HG03565 (cell line): ENCODE data around the gene ME3.

ENCODE experiments used
- ATAC-seq: cut with Tn5 transposase; IDR thresholded peaks from one replicate; pipeline ENCODE4 v1.9.1; 2021; ENCODE audit warnings: mild to moderate bottlenecking, moderate library complexity; ENCODE audit not compliant: unreplicated experiment

Gene ME3

DNA sequence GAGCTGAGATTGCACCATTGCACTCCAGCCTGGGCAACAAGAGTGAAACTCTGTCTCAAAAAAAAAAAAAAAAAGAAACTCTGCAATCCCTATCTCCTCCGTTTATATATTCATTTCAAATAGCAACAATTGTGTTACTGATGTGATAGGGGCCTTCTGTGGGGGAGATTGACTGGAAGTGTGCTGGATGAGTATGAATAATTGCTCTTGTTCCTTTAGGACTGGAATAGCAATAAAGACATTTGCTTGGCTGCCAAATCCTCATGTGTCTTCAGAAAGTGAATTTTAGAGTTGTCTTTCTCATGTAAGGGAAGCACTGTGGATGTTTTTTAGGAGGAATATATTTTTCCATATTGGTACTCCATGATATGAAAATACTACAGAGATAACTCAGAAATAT lies 21.1 kb upstream of the ME3 start:
- no peak for ATAC-seq

DNA sequence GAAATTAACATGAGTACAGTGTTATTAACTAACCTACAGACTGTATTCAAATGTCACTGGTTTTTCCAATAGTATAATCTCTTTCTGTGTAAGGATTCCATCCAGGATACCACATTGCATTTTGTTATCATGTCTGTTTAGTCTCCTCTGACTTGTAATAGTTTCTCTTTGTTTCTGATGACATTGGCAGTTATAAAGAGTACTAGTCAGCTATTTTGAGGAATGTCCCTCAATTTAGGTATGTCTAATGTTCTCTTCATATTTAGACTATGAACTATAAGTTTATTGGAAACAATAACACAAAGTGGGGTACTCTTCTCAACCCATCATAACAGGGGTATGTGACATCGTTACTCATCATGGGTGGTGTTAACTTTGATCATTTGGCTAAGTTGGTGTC lies 20.3 kb upstream of the ME3 start:
- ATAC-seq, result no peak

DNA sequence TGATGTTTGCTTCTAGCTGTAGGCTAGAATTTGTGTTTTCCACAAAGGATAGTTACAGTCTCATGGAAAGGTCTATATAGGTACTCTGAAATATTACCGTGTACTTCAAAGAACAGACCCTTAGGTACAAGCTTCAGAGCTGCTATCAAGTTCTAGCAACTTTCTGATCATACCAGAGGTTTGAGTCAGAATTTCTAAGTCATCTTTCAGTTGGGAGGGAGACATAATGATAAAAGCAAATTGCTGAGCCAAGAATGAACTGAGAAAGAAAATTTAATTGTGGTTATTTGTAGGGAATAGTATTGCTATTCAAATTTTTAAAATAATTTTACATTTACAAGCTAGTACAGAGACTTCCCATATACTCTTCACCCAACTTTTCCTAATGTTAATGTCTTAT lies 19.9 kb upstream of the ME3 start:
- no peak for ATAC-seq

DNA sequence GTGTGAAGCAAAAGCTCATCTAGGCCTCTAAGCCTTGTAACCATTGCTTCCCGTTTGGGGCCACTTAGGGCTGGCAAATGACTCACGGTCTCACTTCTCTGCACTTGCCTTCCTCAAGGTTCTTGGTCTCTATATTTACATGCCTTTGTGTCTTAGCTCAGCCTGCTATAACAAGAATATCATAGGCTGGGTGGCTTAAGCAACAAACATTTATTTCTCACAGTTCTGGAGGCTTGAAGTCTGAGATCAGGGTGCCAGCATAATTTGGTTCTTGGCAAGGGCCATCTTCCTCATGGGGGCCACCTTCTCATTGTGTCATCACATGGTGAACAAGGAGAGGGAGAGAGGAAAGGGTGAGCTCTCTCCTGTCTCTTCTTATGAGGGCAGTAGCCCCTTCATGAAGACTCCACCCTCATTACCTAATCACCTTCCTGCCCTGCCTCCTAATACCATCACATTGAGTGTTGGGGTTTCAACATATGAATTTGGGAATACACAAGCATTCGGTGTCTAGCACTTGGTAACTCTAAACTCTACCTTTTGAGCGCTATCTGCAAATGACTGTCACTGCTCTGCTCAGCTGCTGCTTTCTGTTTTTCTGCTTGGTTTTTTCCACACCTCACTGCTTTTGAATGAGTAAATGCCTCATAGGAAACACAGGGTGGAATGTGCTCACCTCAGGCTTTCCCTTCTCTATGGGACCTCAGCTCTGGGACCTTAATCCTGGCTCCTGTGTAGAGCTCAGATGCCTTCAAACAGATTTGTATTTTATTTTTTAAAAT lies 16.2 kb upstream of the ME3 start:
- peak; percentile 81 for ATAC-seq

DNA sequence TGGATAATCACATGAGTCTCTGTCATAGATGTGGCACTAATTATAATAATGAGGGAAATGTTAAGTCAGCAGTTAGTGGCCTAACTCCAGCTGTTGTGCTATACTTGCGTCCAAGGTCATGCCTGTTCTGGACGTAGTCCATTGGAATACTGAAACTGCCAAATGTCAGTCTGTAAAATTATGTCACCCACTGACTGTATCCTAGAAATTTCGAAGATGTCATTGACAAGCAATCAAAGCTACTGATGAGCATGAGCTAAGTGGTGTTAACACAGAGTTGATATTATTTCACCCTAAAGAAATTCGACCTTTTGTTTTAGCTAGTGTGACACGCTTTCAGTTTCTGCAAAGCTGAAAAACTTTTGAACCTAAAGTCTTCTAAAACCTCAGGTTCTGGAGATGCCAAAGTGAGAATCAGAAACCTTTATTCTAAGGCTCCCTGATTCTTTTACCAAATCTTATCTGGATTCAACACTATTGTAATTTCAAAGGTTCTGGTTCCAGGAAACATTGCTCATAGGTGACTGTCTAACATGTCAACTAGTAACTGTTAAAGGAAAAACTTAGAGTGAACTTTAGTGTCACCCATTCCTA lies 14.9 kb upstream of the ME3 start:
- ATAC-seq, result no peak

DNA sequence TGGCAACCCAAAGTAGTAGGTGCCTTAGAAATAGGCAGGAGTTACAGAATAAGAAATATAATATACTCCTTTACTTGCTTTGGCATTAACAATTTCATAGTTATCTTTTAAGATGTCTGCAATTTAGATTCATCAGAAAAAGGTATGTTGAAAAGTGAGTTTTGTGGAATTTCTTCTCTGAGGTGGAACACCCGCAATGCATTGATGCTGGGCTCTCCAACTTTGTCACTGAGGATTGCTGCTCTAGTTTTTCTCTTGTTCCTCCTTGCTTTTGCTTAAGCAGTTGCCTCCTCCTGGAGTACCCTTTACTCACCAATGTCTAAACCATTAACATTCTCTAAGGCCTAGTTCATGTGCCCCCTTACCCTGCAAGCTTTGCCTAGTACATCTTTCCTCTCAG lies 14.1 kb upstream of the ME3 start:
- no peak for ATAC-seq

DNA sequence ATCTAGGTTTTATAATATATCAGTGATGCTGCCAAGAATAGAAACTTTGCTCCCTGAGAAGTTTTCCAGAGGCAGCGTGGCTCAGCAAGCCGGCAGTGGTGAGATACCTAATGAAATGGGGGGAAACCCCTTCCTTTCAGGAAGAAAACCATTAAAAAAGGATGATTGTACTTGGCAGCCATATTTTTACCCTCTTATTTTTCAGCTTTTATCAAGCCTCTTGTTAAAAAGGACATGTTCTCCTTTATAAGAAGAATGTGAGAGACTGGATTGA lies 9.0 kb upstream of the ME3 start:
- no peak for ATAC-seq

DNA sequence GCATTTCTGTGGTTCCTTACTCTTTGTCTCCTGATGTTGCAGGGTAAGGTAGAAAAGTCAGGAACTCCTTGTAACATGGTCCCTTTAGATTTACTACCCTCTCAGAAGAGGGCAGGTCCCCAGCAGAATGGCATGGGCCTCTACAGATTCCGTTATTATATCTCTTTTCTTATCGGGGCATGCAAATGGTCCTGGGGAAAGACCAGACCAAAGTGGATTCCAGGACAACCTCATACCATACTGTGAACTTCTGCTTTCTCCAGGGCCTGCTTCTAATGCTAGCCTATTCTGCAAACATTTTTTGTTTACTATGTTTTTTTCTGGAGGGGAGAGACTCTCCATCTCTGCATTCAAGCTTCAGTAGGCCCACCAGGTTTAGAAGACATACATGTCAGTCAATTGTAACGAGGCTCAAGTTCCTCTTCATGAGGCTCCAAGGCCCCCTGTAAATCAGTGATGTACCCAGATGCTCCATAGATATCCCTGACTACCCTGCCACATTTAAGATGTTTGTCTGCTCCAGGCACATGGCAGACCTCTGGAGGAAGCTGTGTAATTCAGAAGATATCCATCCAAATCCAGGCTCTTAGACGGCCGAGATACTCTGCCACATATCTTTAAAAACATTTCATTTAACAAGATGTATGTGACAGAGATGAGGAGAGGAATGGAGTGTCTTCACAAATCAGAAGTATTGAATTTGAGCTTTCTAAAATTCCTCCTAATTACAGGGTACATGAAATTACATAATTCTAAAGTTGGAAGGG lies 8.5 kb upstream of the ME3 start:
- ATAC-seq, result no peak

DNA sequence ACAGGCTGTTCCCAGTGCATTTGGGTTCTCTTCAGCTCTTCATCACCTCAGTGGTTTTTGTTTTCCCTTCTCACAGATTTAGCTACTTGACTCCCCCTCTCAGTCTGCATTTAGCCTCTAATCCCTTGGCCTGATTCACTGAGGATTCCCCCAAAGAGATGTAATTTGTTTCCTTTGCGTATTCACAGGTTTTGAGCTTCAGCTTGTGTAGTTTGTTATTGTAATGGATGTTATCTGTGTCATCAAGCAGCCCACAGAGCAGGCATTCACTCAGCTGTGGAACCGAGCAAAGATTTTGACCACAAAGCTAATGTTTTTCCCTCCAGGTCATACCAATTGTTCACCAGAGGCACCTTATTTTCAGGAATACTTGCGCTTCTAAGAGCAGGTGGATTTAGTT lies 6.4 kb upstream of the ME3 start:
- ATAC-seq, result no peak

DNA sequence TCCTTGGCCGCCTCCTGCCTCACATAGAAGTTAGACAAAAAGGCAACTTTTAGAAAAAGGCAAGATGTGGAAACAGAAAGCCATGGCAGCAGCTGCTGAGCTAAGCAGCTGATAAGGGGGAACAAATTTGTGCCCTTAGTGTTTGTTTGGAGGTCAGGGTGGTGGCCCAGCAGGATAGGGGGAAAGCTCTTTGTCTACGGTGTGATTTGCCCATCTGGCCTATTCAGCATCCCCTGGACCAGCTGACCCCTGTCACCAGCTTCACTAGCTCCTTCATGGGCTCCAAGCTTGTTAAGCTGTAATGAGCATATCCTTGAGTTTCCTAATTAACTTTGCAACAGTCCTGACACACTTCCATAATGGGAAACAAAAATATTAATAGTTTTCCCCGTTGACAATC lies 5.9 kb upstream of the ME3 start:
- ATAC-seq, result no peak

DNA sequence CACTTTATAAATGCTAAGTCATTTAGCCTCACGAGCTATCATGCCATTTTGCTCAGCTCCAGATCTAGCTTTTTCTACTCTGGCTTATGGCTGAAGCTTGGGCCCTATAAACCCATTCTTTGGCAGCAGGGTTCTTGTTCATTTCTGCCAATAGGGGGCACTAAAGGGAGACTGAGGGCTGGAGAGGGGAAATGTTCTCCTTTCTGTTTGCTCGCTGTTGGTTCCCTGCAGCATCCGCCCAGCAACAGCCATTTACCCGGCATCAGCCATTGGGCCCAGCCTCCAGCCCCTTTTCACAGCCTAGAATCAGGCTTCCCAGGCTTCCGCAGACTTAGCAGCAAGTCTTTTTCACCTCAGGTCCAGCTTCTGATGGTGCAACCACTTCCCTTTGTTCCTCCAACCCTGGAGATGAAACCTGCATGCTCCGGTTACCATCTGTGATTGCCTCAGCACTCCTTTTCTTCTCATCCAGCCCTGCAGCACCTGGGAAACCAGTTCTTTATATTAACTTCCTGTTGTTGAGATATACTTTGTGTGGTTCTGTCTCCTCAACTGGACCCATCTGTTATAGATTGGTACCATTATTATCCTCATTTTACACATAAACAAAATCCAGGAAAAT lies 4.2 kb upstream of the ME3 start:
- no peak for ATAC-seq

DNA sequence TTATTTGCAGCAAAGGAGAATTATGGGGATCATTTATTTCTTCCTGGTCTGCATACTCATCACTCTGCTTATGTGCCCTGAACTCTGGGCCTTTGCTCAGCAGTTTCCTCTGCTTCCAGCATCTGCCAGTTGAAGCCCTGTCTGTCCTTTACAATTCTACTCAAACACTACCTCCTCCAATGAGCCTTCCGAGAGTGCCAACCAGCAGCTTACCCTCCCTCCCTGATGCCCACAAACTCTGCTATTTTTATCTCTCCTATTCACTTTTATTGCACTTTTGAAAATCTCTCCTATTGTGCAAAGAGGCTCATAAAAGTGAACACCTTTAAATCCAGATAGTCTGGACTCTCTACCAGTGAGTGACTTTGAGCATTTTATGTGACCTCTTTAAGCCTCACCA lies 3.6 kb upstream of the ME3 start:
- no peak for ATAC-seq

DNA sequence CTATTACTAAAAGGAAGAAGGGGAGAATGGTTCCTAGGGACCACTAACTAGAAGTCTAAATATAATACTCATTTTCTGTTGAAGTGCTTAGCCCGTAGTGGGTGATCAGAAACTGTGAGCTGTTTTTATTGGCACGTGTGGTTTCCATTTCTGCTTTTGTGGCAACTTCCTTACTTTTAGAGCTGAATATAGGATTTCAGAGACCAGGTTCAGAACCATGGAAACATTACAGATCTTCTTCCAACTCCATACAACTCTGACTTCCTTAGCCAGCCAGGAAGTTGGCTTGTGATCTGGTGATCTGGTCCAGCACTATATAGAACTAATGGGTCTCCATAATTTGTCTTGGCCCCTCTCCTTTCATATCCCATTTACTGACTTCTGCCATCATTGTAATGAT lies 2.6 kb upstream of the ME3 start:
- no peak for ATAC-seq

DNA sequence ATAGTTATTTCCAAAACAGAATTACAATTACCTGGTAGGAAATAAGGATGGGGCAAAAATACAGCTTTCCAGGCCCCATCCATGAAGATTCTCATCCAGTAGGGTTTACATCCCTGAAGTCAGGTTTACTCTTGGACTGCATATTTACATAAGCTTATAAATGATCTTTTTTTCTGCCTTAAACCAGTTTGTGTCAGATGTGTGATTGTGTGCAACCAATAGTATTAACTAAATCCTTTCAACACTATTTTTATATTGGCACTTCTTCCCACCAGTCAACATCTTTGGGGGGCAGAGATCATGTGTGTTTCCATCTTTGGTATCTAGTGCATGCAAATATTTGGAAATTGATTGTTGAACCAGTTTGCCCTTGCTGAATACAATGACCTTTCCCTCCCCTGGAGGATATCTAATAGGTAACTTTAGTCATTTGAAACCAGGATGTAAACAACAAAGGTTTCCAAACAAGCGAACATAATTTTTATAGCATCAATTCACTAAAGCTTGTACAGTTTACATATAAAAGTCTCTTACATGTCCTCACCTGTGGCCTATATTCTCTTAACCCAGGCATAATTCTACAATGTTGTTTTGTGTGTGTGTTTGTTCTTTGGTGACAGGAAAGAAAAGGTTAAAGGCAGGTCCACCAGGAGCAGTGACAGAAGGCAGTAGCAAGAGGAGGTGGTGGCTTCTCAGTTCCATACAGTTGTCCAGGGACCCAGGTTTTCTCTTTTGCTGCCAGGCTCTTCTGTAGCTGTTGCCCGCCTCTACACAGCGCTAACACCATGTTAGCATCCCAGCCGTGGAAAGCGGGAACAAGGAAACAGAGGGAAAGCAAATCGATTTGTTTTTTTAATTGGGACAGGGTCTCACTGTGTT lies 1.7 kb upstream of the ME3 start:
- ATAC-seq, result no peak

DNA sequence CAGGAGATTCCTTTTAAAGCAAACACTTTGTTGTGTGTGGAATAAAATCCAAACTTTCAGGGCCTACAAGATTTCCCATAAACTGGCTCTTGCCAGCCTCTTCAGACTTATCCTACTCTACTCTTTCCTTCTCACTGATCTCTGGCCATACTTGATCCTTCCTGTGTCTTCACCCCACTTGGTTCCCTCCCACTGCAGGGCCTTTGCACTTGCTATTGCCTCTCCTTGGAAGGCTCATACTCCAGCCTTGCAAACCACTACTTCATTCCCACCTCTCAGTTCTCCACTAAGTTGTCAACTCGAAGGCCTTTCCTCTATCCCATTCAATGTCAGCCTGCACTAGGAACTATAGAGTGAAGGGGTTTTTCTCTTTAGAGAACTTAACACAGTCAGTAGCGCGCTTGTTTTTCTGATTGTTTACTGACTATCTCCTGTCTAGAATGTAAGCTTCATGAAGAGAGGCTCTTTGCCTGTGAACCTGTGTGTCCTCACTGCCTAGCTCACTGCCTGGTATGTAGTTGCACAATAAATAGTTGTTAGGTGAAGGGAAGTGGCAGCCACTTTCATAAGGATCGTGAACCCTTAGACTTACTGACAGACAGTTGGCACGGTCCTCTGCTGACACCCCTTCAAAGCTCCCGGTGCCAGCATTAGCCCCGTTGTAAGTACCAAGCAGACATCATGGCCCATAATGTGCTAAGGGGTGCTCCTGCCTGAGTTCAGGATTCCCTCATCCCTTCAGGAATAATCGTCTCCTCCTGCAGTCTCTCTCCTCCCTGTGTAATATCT lies 833 bp upstream of the ME3 start:
- no peak for ATAC-seq

DNA sequence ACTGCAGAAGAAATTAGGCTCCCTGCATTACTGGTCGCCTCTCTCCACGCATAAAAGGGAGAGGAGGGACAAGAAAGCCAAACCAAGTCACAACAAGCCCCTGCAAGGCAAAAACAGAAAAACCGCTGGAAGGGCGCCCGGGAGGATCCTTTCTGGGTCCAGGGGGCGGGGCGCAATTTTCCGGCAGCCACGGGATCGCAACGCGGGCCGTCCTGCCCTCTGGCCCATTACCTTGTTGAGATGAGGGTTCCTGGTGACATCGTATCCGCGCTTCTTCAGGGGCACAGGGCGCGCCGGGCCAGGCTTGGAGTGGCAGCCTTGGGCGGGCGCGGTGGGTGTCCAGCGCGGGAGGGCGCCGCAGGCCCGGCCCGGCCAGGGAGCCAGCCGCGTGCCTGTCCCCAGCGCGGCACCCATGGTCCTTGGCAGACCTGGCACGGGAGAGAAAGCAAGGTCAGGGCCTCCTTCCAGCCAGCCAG lies 847 bp downstream of the ME3 start:
- ATAC-seq, result no peak

DNA sequence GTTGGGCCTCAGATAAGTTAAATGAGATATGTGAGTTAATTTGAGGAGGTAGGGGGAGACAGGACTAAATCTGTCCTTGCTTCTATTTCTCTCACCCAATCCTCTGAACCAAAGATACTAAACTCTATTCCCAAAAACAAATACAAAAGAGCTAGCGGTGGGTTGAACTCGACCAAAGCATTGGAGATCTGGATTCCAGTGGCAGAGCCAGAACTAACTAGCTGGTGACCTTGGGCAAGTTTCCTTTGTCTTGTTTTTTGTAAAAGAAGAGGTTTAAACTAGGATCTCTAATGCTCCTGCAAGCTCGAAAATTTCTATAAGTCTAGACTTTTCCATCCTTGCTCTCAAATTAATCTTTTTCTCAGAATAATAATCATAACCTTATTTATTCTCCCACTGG lies 1.5 kb downstream of the ME3 start:
- no peak for ATAC-seq

DNA sequence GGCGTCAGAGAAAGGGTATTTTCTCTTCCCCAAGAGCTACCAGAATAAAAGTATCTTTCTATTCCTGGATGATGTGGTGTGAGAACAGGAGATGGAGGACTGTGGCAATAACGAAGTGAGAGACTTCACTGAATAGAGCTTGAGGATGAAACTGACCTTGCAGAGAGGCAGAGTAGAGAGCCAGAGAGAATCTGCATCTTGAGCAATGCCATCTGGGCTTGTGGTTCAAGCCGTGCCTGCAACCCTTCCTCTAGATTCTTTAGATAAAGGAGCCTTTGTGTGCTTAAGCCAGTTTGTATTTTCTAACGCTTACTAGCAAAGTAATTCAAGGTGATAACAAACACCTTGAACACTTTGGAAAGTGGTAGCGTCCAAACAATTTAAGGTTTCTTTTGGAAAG lies 2.2 kb downstream of the ME3 start:
- no peak for ATAC-seq

DNA sequence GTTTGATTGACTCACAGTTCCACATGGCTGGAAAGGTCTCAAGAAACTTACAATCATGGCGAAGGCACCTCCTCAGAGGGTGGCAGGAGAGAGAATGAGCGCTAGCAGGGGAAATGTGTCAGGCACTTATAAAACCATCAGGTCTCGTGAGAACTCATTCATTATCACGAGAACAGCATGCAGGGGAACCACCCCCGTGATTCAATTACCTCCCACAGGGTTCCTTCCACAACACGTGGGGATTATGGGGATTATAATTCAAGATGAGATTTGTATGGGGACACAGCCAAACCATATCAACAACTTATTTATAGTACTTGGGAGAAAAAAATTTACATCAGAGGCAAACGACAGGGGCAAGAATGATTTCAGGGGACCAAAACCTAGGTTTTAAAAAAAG lies 3.0 kb downstream of the ME3 start:
- no peak for ATAC-seq

DNA sequence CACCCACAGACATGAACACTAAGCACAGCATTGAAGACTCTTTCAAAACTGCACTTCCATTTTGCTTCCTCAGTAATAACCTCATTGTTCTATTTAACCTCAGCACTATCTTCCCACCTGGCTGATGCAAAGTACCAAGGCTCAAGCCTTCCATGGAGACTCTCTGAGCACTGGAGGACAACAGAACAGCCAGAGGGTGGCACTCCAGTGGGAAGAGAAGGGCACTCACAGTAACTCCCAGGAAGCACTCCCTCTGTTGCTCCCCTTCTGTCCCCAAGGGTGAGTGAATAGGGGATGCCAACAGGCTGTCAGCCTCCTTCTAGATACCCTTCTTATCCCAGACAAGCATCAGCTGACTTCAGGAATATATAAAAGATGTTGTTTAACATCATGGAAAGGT lies 3.5 kb downstream of the ME3 start:
- no peak for ATAC-seq
